ENCODE results near the gene AGAP1. TPM values are rescaled to one million over a fixed set of nuclear protein-coding genes. Genes with fewer than 3 reads are reported as not detected.

Gene AGAP1
- total RNA-seq, 1 experiment from 2014 or later, result 25.8 TPM

- peaks cover 0 to 11% of the 10 kb centered on the region in 2 experiments; a peak in 1 of 5 replicates for H3K9me3 Mint-ChIP-seq
- Histone ChIP-seq H3K18ac (ENCODE audit: insufficient read length, low read depth, low read length) (peak overlapping the region; percentile 47), H3K56ac (ENCODE audit: insufficient read length, low read depth, low read length) (no peak overlapping the region), H2AFZ (ENCODE audit: low read length) (no peak overlapping the region), H4K91ac (ENCODE audit: insufficient read length, low read depth, low read length) (no peak overlapping the region), H3K23ac (ENCODE audit: insufficient read length, low read depth, low read length) (no peak overlapping the region), H2BK120ac (ENCODE audit: low read depth, low read length, poor library complexity, severe bottlenecking) (no peak overlapping the region), H3K79me1 (ENCODE audit: insufficient read depth, low read depth, low read length, poor library complexity, severe bottlenecking) (peaks cover 2% of the 10 kb centered on the region), H3K14ac (ENCODE audit: insufficient read depth, low read length) (peak overlapping the region; percentile 67; the same call in 1 of the 2 replicates), H3K27ac (ENCODE audit: insufficient read length, low read depth, low read length) (peak overlapping the region; percentile 22), H3T11ph (ENCODE audit: low read length) (no peak overlapping the region), H3K9me3 (ENCODE audit: control insufficient read depth, low read depth, low read length) (peaks cover 7% of the 10 kb centered on the region), H3K9ac (ENCODE audit: extremely low read depth, insufficient read length, low read length) (no peak overlapping the region), H2BK20ac (ENCODE audit: low read depth, low read length, poor library complexity, severe bottlenecking) (no peak overlapping the region), H2AK5ac (ENCODE audit: insufficient read length, low read length) (no peak overlapping the region), H3K23me2 (ENCODE audit: insufficient read length, low read depth, low read length, poor library complexity, severe bottlenecking) (peaks cover 5% of the 10 kb centered on the region), H3K27me3 (ENCODE audit: insufficient read depth, low read length) (no peaks in the 10 kb centered on the region), H3K4ac (ENCODE audit: low read depth, low read length) (no peak overlapping the region), H3K4me2 (ENCODE audit: insufficient read depth, insufficient read length, low read length) (peak overlapping the region; percentile 33), H4K20me1 (ENCODE audit: control insufficient read depth, insufficient read depth, insufficient read length) (no peaks in the 10 kb centered on the region), H3K4me1 (ENCODE audit: insufficient read depth, low read length) (peaks cover 22% of the 10 kb centered on the region; the same call in 1 of the 2 replicates), H2BK15ac (ENCODE audit: low read depth, low read length) (no peak overlapping the region), H4K8ac (replicated peaks; ENCODE audit: insufficient read length, low read depth, low read length) (no peak overlapping the region), H2BK12ac (ENCODE audit: insufficient read length, low read depth, low read length) (no peak overlapping the region), H4K5ac (ENCODE audit: insufficient read length, low read depth, low read length) (no peak overlapping the region), H3K79me2 (ENCODE audit: insufficient read depth, low read length) (peaks cover 2% of the 10 kb centered on the region; the same call in 1 of the 2 replicates), H2BK5ac (ENCODE audit: insufficient read length, low read length) (no peak overlapping the region)
- WGBS (ENCODE audit: extremely low coverage, insufficient read length, low lambda C conversion rate), result no CpG with 5 or more reads among the region's 20 CpGs
- H3K4me1 Mint-ChIP-seq, result peaks cover 68 to 71% of the 10 kb centered on the region in 2 experiments
- no peak for TF ChIP-seq CTCF (conservative IDR thresholded peaks at IDR 0.05)
- H3K4me3 Mint-ChIP-seq, result peak overlapping the region; percentile 58 to 70
- H3K27me3 Mint-ChIP-seq (ENCODE audit: low read depth), result peaks cover 9% of the 10 kb centered on the region
- H3K36me3 Mint-ChIP-seq (ENCODE audit: insufficient read depth in 1 of 3, low read depth in 3 of 3), result peaks cover 0 to 17% (median 0%) of the 10 kb centered on the region in 3 experiments; a peak in 4 of 7 replicates
- peak; percentile 73 for DNase-seq
- H3K27ac Mint-ChIP-seq, result peak overlapping the region; percentile 96 to 98 (median 97)
Measured at GRCh38 chr2:235658351-235659174, 164.7 kb downstream of the AGAP1 start.

Data from H9 (cell line).